Fibroblast of mammary gland (primary cell): Measurements from ENCODE around the gene UNC45A.
A peak's percentile ranks its signal among the peaks of the same experiment; 100 is the strongest.

Experiments
- DNase-seq: peaks from one replicate; pipeline ENCODE4 v3.0.0-alpha.2; 2010; ENCODE audit warnings: low read depth
- H3K4me3 ChIP-seq: 2 replicates; pipeline ENCODE4 v1.5.1; 2011; ENCODE audit warnings: low read depth, mild to moderate bottlenecking, low read length, moderate library complexity; ENCODE audit not compliant: control insufficient read depth
- CTCF ChIP-seq: conservative IDR thresholded peaks from 2 replicates; pipeline ENCODE4 v1.5.1; 2011; ENCODE audit warnings: low read depth, low read length, inconsistent platforms; ENCODE audit not compliant: control insufficient read depth, insufficient read depth

UNC45A gene

GRCh38 chr15:90947577-90948357 is 12.7 kb downstream of the UNC45A start:
- no peak for DNase-seq
- TF ChIP-seq CTCF = no peak
- no peak overlapping the region for H3K4me3 ChIP-seq

GRCh38 chr15:90948506-90948905 is 13.4 kb downstream of the UNC45A start:
- no peak for DNase-seq
- TF ChIP-seq CTCF = no peak
- no peak overlapping the region for H3K4me3 ChIP-seq

GRCh38 chr15:90949979-90950675 is 15.0 kb downstream of the UNC45A start:
- TF ChIP-seq CTCF = no peak
- no peak for DNase-seq
- H3K4me3 ChIP-seq = no peak overlapping the region

GRCh38 chr15:90950676-90951075 is 15.6 kb downstream of the UNC45A start:
- TF ChIP-seq CTCF = no peak
- no peak overlapping the region for H3K4me3 ChIP-seq
- no peak for DNase-seq

- no peak for DNase-seq
- H3K4me3 ChIP-seq = no peak overlapping the region
- no peak for TF ChIP-seq CTCF
Observed at GRCh38 chr15:90952901-90953677, 18.0 kb downstream of the UNC45A start.

GRCh38 chr15:90953947-90954711 is 19.0 kb downstream of the UNC45A start:
- TF ChIP-seq CTCF = no peak
- peak overlapping the region; percentile 73 for H3K4me3 ChIP-seq
- no peak for DNase-seq
